ENCODE results near the gene CLEC4M. TPM values are rescaled to one million over a fixed set of nuclear protein-coding genes. Genes with fewer than 3 reads are reported as not detected.
A peak's percentile ranks its signal among the peaks of the same experiment; 100 is the strongest.

Gene CLEC4M
- total RNA-seq, 4 donors from 2014 or later = not detected

DNA sequence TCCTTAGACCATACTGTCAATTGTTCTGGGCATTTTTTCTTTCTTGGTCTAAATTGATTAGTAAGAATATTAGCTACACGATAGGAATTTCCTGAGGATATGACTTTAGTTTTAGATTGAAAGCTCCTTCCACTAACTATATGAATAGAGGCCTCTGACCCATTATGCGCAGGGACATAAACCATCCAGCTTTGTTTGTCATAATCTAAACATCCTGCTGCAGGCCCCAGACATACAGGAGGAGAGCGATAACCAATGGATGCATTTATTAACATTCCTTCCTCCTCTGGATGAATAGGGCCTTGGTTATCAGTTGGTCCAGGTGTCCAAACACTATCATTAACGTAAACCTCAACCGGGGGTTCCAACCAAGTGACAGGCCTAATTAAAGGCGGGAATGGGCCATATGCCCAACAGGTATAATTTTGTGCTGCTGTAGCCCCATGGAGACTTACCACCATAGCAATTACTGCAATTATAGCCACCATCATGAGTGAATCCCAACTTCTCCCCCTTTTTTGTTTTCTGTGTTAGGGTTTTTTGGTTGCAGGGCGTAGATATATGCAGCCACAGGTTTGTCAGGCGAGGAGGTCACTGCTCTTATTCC, 32.6 kb downstream of the CLEC4M start:
- TF ChIP-seq POLR2A (IDR thresholded peaks at IDR 0.05) = no peak
- TF ChIP-seq, protein P1, sequence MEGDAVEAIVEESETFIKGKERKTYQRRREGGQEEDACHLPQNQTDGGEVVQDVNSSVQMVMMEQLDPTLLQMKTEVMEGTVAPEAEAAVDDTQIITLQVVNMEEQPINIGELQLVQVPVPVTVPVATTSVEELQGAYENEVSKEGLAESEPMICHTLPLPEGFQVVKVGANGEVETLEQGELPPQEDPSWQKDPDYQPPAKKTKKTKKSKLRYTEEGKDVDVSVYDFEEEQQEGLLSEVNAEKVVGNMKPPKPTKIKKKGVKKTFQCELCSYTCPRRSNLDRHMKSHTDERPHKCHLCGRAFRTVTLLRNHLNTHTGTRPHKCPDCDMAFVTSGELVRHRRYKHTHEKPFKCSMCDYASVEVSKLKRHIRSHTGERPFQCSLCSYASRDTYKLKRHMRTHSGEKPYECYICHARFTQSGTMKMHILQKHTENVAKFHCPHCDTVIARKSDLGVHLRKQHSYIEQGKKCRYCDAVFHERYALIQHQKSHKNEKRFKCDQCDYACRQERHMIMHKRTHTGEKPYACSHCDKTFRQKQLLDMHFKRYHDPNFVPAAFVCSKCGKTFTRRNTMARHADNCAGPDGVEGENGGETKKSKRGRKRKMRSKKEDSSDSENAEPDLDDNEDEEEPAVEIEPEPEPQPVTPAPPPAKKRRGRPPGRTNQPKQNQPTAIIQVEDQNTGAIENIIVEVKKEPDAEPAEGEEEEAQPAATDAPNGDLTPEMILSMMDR (IDR thresholded peaks at IDR 0.05) = no peak
- Histone ChIP-seq H3K4me3 (no peak overlapping the region), H3K4me1 (peaks cover 0 to 18% (median 4%) of the 10 kb centered on the region in 3 donors), H3K9me3 (peaks cover 0 to 3% (median under 1%) of the 10 kb centered on the region in 3 donors), H3K36me3 (no peaks in the 10 kb centered on the region), H3K27ac (no peak overlapping the region), H3K27me3 (peaks cover 0 to 86% (median 5%) of the 10 kb centered on the region in 4 donors)
- no peak for DNase-seq
- intact Hi-C loops (cut with DNase I) = loop anchor here (5.0 to 10.0 kb wide), 2 partner anchors 111 to 228 kb away; partner anchors contain the start of gene TRAPPC5
- 68 to 71% methylated on average over 8 of the region's 8 CpGs for WGBS, 2 donors

DNA sequence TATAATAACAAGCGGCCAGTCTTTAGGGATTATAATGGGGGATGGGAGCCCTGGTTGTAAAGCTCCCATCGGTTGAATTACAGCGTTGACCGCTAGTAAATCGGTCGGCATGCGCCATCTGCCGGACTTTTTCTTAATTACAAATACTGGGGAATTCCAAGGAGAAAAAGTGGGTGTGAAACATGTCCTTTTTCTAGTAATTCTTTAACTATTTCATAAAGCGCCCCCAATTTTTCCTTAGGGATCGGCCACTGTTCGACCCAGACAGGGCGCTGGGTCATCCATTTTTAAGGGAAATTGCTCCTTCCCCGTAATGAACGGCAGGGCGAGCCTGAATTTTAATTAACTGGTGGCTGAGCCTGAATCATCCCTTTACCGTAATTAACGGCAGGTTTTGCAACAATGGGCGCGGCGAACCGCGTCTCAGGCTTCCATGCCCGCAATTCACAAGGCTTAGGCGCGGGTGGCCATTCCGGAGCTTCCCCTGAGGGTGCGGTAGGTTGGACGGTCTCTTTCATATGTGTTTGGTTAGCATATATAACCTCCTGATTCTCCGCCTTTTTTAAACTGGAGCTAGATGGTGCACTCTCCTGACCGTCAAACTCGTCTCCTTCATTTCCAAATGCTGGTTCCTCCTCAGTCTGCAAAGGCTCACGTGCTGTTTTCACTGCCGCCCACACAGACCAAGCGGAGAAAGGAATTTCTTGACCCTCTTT, 36.8 kb downstream of the CLEC4M start:
- peaks cover 0 to 90% (median 3%) of the 10 kb centered on the region in 4 donors for H3K27me3 ChIP-seq
- DNase-seq = no peak
- peak overlapping the region in 2 of 4 donors; percentile 11 to 56 for H3K4me3 ChIP-seq
- peaks cover 0 to 19% (median 4%) of the 10 kb centered on the region in 3 donors for H3K4me1 ChIP-seq
- WGBS, 2 donors = 1 to 2% methylated on average over 21 to 34 of the region's 34 CpGs
- peaks cover 0 to 12% (median 5%) of the 10 kb centered on the region in 3 donors for H3K9me3 ChIP-seq
- TF ChIP-seq, protein P1 (IDR thresholded peaks at IDR 0.05) = peak; percentile 38 to 80 (median 56)
- TF ChIP-seq POLR2A (IDR thresholded peaks at IDR 0.05) = no peak
- H3K36me3 ChIP-seq = no peaks in the 10 kb centered on the region
- intact Hi-C loops (cut with DNase I) = loop anchor here (5.0 to 10.0 kb wide), 2 partner anchors 115 to 232 kb away; partner anchors contain the start of gene TRAPPC5
- no peak overlapping the region for H3K27ac ChIP-seq

DNA sequence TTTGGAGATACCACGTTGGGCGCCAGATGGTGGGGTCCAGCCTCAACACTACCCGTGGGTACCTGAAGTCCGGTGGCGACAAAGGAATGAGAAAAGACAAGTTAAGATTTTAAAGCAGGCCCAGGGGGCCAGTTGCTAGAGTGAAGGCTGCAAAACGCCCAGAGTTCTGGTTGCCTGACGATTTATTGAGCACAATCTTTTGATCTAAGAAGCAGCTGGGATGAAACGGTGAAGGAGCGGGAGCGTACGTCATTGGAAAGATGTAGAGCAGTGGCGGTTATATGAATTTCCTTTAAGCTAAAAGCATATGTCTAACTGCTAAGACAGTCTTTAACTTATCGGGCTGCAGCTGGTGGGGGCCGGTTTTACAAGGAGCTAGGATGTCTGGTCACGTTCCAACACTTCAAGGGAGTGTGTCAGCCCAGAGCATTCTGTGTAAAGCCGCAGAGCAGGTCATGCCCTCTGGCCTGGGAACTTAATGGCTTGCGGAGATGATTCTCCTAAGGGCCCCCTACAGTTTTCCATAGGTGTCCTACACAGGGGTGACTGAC, 38.1 kb downstream of the CLEC4M start:
- intact Hi-C loops (cut with DNase I) = no loop called here
- Histone ChIP-seq H3K27ac (no peak overlapping the region), H3K36me3 (no peaks in the 10 kb centered on the region), H3K4me1 (peaks cover 0 to 21% (median 4%) of the 10 kb centered on the region in 3 donors), H3K27me3 (peaks cover 0 to 86% (median 3%) of the 10 kb centered on the region in 4 donors), H3K4me3 (no peak overlapping the region), H3K9me3 (peaks cover 0 to 12% (median 5%) of the 10 kb centered on the region in 3 donors)
- 85 to 89% methylated on average over 15 to 17 of the region's 17 CpGs for WGBS, 2 donors
- DNase-seq = no peak
- TF ChIP-seq, protein P1 (IDR thresholded peaks at IDR 0.05) = no peak
- no peak for TF ChIP-seq POLR2A (IDR thresholded peaks at IDR 0.05)

DNA sequence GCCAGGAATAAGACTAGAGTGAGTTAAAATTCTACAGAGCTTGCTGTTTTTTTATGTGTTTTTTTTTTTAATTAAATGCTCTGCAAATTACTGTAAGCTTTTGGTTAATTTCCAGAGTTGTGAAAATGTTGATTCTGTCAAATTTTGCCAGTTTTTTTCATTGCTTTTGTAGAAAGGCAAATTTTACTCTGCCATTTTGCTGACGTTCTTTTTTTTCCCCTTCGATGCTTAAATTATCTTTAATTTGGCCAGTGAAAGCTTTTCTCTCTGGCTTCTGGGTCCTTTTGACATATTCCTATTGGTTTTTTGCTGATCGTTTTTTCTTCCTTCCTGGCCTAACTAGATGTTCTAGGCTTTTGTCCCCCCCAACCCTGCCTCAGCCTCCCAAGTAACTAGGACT, 43.2 kb downstream of the CLEC4M start:
- Histone ChIP-seq H3K4me1 (peaks cover 0 to 4% (median 0%) of the 10 kb centered on the region in 3 donors), H3K27me3 (peaks cover 0 to 77% (median 0%) of the 10 kb centered on the region in 4 donors), H3K27ac (no peak overlapping the region), H3K4me3 (no peak overlapping the region), H3K9me3 (peaks cover 0 to 6% (median 6%) of the 10 kb centered on the region in 3 donors), H3K36me3 (no peaks in the 10 kb centered on the region)
- 76 to 77% methylated on average over 3 of the region's 3 CpGs for WGBS, 2 donors
- intact Hi-C loops (cut with DNase I) = no loop called here
- no peak for TF ChIP-seq POLR2A (IDR thresholded peaks at IDR 0.05)
- TF ChIP-seq, protein P1 (IDR thresholded peaks at IDR 0.05) = no peak
- no peak for DNase-seq
